Central memory CD4-positive, alpha-beta T cell (primary cell): Measurements from ENCODE around the gene GOLPH3L.
"Not testable (repeated sequence)": the region's sequence is repeated elsewhere in the genome, so short reads cannot be mapped to it uniquely, and the experiment has no call there.

ENCODE experiments used
- DNase-seq: peaks from one replicate; pipeline ENCODE4 v3.0.0; 2022

The GOLPH3L gene

DNA sequence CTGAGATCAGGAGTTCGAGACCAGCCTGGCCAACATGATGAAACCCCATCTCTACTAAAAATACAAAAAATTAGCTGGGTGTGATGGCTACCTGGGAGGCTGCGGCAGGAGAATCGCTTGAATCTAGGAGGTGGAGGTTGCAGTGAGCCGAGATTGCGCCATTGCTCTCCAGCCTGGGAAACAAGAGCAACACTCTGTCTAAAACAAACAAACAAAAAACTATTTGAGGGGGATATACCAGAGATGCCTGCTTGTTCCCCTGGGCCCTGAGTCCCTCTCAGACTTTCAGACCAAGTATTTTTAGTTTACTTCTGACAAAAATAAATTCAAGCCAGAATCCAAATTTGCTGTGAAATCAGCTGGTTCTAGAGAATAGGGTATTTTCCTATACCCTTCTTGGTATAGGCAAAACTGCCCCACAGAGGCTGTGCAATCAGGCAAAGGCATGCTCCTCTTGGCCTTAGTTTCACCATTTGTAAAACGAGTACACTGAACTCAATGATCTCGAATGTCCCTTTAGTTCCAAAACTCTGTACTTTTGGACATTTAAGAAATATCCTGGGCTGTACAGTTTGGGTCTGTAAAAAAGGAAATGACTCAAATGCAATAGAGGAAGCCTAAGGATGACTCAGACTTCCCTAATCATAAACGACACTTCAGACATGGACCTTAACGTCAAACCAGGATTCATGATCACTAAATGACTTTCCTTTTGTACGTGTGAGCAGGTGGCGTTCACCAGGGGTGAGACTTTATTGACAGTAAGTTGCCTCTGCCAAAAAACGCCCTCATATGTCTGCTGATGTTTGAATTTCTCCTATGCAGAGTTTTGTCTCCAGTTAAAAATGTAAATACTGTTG is 83.7 kb downstream of the GOLPH3L start:
- peak; percentile 44 for DNase-seq

GRCh38 chr1:150612014-150612345 is 85.0 kb downstream of the GOLPH3L start:
- no peak for DNase-seq

DNA sequence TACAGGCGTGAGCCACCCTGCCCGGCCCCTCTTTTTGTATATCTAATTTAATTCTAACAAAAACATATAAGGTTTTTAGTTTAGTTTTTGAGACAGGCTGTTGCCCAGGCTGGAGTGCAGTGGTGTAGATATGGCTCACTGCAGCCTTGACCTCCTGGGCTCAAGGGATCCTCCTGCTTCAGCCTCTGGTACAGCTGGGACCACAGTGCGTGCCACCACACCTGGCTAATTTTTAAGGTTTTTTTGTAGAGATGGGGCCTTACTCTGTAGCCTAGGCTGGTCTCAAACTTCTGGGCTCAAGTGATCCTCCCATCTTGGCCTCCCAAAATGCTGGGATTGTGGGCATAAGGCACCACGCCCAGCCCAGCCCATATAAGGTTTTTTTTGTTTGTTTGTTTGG is 86.4 kb downstream of the GOLPH3L start:
- no peak for DNase-seq

DNA sequence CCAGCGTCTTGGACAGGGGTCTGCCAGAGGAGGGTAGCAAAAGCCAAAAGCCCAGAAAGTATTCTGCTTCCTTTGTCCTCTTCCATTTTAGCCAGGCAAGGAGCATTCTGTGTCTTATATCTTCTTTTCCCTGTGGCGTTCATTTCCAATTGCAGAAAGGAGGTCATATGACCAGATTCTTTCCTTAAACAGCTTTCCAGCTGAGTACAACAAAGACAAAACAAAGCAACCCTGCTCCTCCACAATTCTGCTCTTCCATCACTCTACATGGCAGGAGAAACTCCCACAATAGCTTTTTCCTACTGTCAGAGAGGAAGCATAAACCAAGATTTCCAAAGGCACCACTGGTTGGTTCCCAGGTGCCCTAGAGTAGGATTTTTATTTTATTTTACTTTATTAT is 87.2 kb downstream of the GOLPH3L start:
- DNase-seq, result no peak

DNA sequence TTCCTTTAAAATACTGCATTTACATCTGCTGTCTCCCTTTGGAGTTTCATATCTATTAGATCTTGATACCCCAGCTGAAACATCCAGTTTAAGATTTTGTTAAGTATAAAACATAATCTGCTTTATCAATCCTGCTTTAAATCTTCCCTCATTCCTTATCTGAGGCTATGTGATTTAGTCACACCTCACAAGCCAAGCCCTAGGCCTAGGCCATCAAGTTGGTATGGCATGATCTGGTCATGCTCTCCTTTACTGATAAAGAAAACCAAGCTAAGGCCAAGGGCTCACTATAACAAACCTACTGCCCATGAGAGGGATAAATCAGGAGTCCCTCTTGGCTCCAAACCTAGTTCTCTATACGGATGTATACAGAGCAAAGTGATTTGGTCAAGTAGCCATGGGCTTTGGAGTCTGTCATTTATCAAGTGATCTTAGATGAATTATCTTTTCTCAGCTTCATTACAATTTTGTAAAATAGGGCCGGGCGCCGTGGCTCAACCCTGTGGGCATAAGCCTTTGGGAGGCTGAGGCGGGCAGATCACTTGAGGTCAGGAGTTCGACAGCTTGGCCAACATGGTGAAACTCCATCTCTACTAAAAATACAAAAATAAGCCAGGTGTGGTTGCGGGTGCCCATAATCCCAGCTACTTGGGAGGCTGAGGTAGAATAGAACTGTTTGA is 90.4 kb downstream of the GOLPH3L start:
- DNase-seq, result no peak

DNA sequence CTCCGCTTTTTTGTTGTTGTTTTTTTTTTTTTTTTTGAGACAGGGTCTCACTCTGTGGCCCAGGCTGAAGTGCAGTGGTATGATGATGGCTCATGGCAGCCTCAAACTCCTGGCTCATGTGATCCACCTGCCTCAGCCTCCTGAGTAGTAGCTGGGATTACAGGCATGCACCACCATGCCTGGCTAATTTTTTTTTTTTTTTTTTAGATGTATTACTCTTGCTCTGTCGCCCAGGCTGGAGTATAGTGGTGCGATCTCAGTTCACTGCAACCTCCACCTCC is 91.6 kb downstream of the GOLPH3L start:
- DNase-seq, result not testable (repeated sequence)

- no peak for DNase-seq
These were observed 92.7 kb downstream of the GOLPH3L start for GRCh38 chr1:150604226-150604588.

- DNase-seq, result no peak
These were observed 93.2 kb downstream of the GOLPH3L start for GRCh38 chr1:150603711-150604110.

DNA sequence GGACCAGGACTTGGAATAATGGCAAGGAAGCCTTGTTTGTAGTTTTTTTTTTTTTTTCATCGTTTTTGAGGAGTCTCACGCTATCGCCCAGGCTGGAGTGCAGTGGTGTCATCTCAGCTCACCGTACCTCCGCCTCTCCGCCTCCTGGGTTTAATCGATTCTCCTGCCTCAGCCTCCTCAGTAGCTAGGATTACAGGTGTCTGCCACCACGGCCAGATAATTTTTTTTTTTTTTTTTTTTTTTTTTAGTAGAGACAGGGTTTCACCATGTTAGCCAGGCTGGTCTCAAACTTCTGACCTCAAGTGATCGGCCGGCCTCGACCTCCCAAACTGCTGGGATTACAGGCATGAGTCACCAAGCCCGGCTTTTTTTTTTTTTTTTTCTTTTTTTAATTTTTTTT is 94.6 kb downstream of the GOLPH3L start:
- DNase-seq, result not testable (repeated sequence)

- no peak for DNase-seq
These were observed 95.4 kb downstream of the GOLPH3L start for GRCh38 chr1:150601540-150601939.

- DNase-seq, result not testable (repeated sequence)
These were observed 98.6 kb downstream of the GOLPH3L start for GRCh38 chr1:150598346-150598745.

GRCh38 chr1:150596976-150597375 is 100.0 kb downstream of the GOLPH3L start:
- DNase-seq, result no peak
